ENCODE results near the gene CCDC126. TPM values are rescaled to one million over a fixed set of nuclear protein-coding genes. Genes with fewer than 3 reads are reported as not detected.

CCDC126 gene
- total RNA-seq, 1 donor from 2014 or later, result 7.7 TPM

Other genes with a start within 250 kb of the CCDC126 start
- gene IGF2BP3, start 126.9 kb upstream of the CCDC126 start, total RNA-seq (ENCODE audit: insufficient read depth, low replicate concordance), result 51.3 TPM
- 59.7 TPM for gene TRA2A, start 65.4 kb upstream of the CCDC126 start, total RNA-seq (ENCODE audit: insufficient read depth, low replicate concordance)
- gene FAM221A, start 82.8 kb downstream of the CCDC126 start, total RNA-seq (ENCODE audit: insufficient read depth, low replicate concordance), result 9.6 TPM
- 2.6 TPM for gene STK31, start 112.8 kb downstream of the CCDC126 start, total RNA-seq (ENCODE audit: insufficient read depth, low replicate concordance)

Measured in umbilical cord (tissue), 1 donor.